ELR (cell line): ENCODE results near the gene ETV5.
"Not testable (repeated sequence)": the region's sequence is repeated elsewhere in the genome, so short reads cannot be mapped to it uniquely, and the experiment has no call there.

Experiments used
- DNase-seq: peaks from one replicate; pipeline ENCODE4 v3.0.0-alpha.2; 2015; ENCODE audit warnings: low read depth

The ETV5 gene

GRCh38 chr3:186067360-186068242, 41.3 kb downstream of the ETV5 start:
- DNase-seq: no peak

- no peak for DNase-seq
These were observed 48.7 kb downstream of the ETV5 start for GRCh38 chr3:186060222-186060621.

- no peak for DNase-seq
These were observed 49.7 kb downstream of the ETV5 start for GRCh38 chr3:186059192-186059591.

- DNase-seq: no peak
These were observed 50.7 kb downstream of the ETV5 start for GRCh38 chr3:186058225-186058624.

- peak; percentile 88 for DNase-seq
These were observed 51.3 kb downstream of the ETV5 start for GRCh38 chr3:186057594-186057993.

GRCh38 chr3:186054792-186055352, 54.0 kb downstream of the ETV5 start:
- no peak for DNase-seq

GRCh38 chr3:186053954-186054791, 54.7 kb downstream of the ETV5 start:
- DNase-seq: peak; percentile 19

GRCh38 chr3:186052096-186052840, 56.6 kb downstream of the ETV5 start:
- no peak for DNase-seq

GRCh38 chr3:186049001-186049400, 59.9 kb downstream of the ETV5 start:
- no peak for DNase-seq

- DNase-seq: no peak
These were observed 60.8 kb downstream of the ETV5 start for GRCh38 chr3:186048119-186048518.

- DNase-seq: no peak
These were observed 62.1 kb downstream of the ETV5 start for GRCh38 chr3:186046838-186047237.

- no peak for DNase-seq
These were observed 63.9 kb downstream of the ETV5 start for GRCh38 chr3:186044968-186045367.

- DNase-seq: no peak
These were observed 64.5 kb downstream of the ETV5 start for GRCh38 chr3:186044427-186044826.

GRCh38 chr3:186042521-186043202, 66.2 kb downstream of the ETV5 start:
- DNase-seq: no peak

- DNase-seq: no peak
These were observed 66.9 kb downstream of the ETV5 start for GRCh38 chr3:186042036-186042435.

- DNase-seq: no peak
These were observed 70.5 kb downstream of the ETV5 start for GRCh38 chr3:186038360-186038759.

- peak; percentile 47 for DNase-seq
These were observed 73.6 kb downstream of the ETV5 start for GRCh38 chr3:186035277-186035676.

GRCh38 chr3:186032321-186032720, 76.6 kb downstream of the ETV5 start:
- DNase-seq: no peak

GRCh38 chr3:186025993-186026392, 82.9 kb downstream of the ETV5 start:
- DNase-seq: not testable (repeated sequence)

GRCh38 chr3:186025161-186025560, 83.7 kb downstream of the ETV5 start:
- peak; percentile 62 for DNase-seq

- no peak for DNase-seq
These were observed 84.7 kb downstream of the ETV5 start for GRCh38 chr3:186024210-186024609.
